Caco-2 (cell line): ENCODE data around the gene MBTPS1. TPM values are rescaled to one million over a fixed set of nuclear protein-coding genes. Genes with fewer than 3 reads are reported as not detected.

Source experiments
- BruUV-seq: library from RNA; stranded (reverse); fragments of 400-500 nt; replicated peaks from 2 replicates; lab custom pipeline; 2021; lab: Mats Ljungman, UMichigan
- CTCF ChIA-PET: fragments of 300-600 bp; sonication (Branson Sonifier 250); formaldehyde crosslinking; loops from one replicate; lab custom pipeline; 2022; ENCODE audit warnings: antibody characterized with exemption; lab: Charles Lee
- POLR2A ChIA-PET: fragments of 300-600 bp; sonication (Branson Sonifier 250); formaldehyde crosslinking; loops from one replicate; lab custom pipeline; 2022; ENCODE audit warnings: antibody characterized with exemption; lab: Charles Lee
- DNase-seq, 2 experiments: peaks; one replicate each; pipeline versions ENCODE4 v3.0.0 to v3.0.0-alpha.2; 2020 to 2022
- H3K27me3 ChIP-seq: replicated peaks from 2 replicates; pipeline ENCODE4 v1.6.0; 2011; ENCODE audit warnings: low read length; ENCODE audit not compliant: control insufficient read depth, insufficient read depth
- H3K36me3 ChIP-seq: 2 replicates; pipeline ENCODE4 v1.5.1; 2011; ENCODE audit warnings: low read length; ENCODE audit not compliant: control insufficient read depth, insufficient read depth
- H3K4me1 ChIP-seq: fragments of 250-450 bp; sonication (Bioruptor Pico); 2 replicates; pipeline ENCODE4 v1.5.1; 2020; ENCODE audit warnings: mild to moderate bottlenecking
- H3K4me3 ChIP-seq: 2 replicates; pipeline ENCODE4 v1.5.1; 2011; ENCODE audit warnings: low read depth, mild to moderate bottlenecking, control low read depth, low read length
- H3K9me3 ChIP-seq: fragments of 250-450 bp; sonication (Bioruptor Pico); 2 replicates; pipeline ENCODE4 v1.5.1; 2020; ENCODE audit warnings: mild to moderate bottlenecking, moderate library complexity
- H3K27ac Mint-ChIP-seq: one replicate; pipeline ENCODE4 v1.8.0; 2022; ENCODE audit warnings: mixed read lengths; ENCODE audit not compliant: unreplicated experiment
- H3K27me3 Mint-ChIP-seq: one replicate; pipeline ENCODE4 v1.8.0; 2022; ENCODE audit warnings: mixed read lengths; ENCODE audit not compliant: insufficient read depth, unreplicated experiment
- H3K36me3 Mint-ChIP-seq: one replicate; pipeline ENCODE4 v1.8.0; 2022; ENCODE audit warnings: mild to moderate bottlenecking, mixed read lengths; ENCODE audit not compliant: insufficient read depth, unreplicated experiment
- H3K4me1 Mint-ChIP-seq: one replicate; pipeline ENCODE4 v1.8.0; 2022; ENCODE audit warnings: low read depth, mixed read lengths; ENCODE audit not compliant: unreplicated experiment
- H3K4me3 Mint-ChIP-seq: one replicate; pipeline ENCODE4 v1.8.0; 2022; ENCODE audit warnings: mild to moderate bottlenecking, moderate library complexity, mixed read lengths; ENCODE audit not compliant: unreplicated experiment
- H3K9me3 Mint-ChIP-seq: one replicate; pipeline ENCODE4 v1.8.0; 2022; ENCODE audit warnings: mixed read lengths; ENCODE audit not compliant: unreplicated experiment
- intact Hi-C: fragments of 100-400 bp; cut with micrococcal nuclease; formaldehyde crosslinking; loops from one replicate; pipeline ENCODE4 v1.10.0; 2022; ENCODE audit not compliant: unreplicated experiment
- total RNA-seq: library from RNA; stranded (reverse); gene quantifications from 2 replicates; pipeline ENCODE4 v1.2.3, GENCODE V29; 2022
- TF ChIP-seq, protein P1 (sequence below), 2 experiments: fragments of 200-600 bp in 1 of 2; IDR thresholded peaks; 1 replicate in 1 of 2; 2 replicates in 1 of 2; pipeline versions ENCODE4 v1.5.1 to v1.8.0; 2011 to 2022; ENCODE audit warnings: antibody characterized with exemption in 1 of 2, control low read depth in 1 of 2, inconsistent platforms in 1 of 2, low read depth in 1 of 2, low read length in 1 of 2, mild to moderate bottlenecking in 1 of 2, moderate library complexity in 1 of 2; ENCODE audit not compliant: insufficient read depth in 1 of 2, severe bottlenecking in 1 of 2, unreplicated experiment in 1 of 2

MBTPS1 gene
- total RNA-seq, 1 experiment from 2014 or later, result 96.4 TPM

DNA sequence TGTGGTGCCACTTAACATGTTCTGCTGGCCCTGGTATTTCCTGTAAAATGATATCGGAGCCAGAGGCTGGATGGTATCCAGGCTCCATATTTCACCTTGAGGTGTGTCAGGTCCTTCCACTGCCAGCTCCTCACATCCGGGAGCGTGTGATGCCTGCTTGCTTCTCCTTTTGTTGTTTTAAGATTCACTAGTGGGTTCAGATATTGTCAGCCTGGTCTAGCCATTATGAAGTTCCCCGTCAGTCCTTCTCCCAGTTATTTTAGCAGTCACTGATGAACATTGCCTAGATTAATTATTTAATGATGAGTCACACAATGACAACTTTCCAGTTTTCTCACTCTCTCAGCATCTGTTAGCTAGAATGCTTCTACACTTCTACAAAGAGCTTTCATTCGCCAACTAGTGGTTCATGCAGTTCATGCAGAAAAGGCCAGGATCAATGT, 39.6 kb upstream of the MBTPS1 start:
- H3K4me1 ChIP-seq, result no peaks in the 10 kb centered on the region
- Mint-ChIP-seq H3K4me1 (no peaks in the 10 kb centered on the region), H3K9me3 (no peaks in the 10 kb centered on the region), H3K27me3 (peaks cover 22% of the 10 kb centered on the region), H3K4me3 (no peak overlapping the region), H3K36me3 (no peaks in the 10 kb centered on the region), H3K27ac (no peak overlapping the region)
- no peaks in the 10 kb centered on the region for H3K9me3 ChIP-seq
- H3K4me3 ChIP-seq, result no peak overlapping the region
- no peaks in the 10 kb centered on the region for H3K36me3 ChIP-seq
- TF ChIP-seq, protein P1, sequence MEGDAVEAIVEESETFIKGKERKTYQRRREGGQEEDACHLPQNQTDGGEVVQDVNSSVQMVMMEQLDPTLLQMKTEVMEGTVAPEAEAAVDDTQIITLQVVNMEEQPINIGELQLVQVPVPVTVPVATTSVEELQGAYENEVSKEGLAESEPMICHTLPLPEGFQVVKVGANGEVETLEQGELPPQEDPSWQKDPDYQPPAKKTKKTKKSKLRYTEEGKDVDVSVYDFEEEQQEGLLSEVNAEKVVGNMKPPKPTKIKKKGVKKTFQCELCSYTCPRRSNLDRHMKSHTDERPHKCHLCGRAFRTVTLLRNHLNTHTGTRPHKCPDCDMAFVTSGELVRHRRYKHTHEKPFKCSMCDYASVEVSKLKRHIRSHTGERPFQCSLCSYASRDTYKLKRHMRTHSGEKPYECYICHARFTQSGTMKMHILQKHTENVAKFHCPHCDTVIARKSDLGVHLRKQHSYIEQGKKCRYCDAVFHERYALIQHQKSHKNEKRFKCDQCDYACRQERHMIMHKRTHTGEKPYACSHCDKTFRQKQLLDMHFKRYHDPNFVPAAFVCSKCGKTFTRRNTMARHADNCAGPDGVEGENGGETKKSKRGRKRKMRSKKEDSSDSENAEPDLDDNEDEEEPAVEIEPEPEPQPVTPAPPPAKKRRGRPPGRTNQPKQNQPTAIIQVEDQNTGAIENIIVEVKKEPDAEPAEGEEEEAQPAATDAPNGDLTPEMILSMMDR (IDR thresholded peaks at IDR 0.05; ENCODE audit: insufficient read depth in 1 of 2, low read depth in 1 of 2, low read length in 1 of 2, severe bottlenecking in 1 of 2, unreplicated experiment in 1 of 2), result peak in 1 of 2 experiments; percentile 17
- no peak for DNase-seq
- no TSS peak for BruUV-seq
- POLR2A ChIA-PET, result interaction anchor here (0.7 to 1.1 kb wide), 2 partner anchors 11 to 497 kb away, joined by 3 to 8 read pairs; partner anchors contain the start of genes DNAAF1 and HSDL1
- no peaks in the 10 kb centered on the region for H3K27me3 ChIP-seq
- CTCF ChIA-PET, result interaction anchor here (0.7 to 1.7 kb wide), 6 partner anchors 13 to 194 kb away, joined by 3 to 14 read pairs (median 6); partner anchors contain the start of gene TAF1C
- intact Hi-C loops, result no loop called here

DNA sequence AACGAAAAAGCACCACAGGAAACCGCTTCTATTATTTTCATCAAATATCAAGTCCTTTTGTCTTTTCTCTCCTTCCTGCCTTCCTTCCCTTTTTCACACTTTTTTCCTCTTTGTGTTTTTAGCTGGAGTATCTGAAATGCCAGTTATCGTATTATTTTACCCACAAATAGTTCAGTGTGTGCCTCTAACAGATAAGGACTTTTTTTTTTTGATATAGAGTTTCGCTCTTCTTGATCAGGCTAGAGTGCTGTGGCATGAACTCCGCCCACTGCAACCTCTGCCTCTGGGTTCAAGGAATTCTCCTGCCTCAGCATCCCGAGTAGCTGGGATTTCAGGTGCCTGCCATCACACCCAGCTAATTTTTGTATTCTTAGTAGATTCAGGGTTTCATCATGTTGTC, 39.0 kb upstream of the MBTPS1 start:
- H3K27me3 Mint-ChIP-seq, result peaks cover 26% of the 10 kb centered on the region
- no peaks in the 10 kb centered on the region for H3K4me1 ChIP-seq
- H3K9me3 Mint-ChIP-seq, result no peaks in the 10 kb centered on the region
- H3K9me3 ChIP-seq, result no peaks in the 10 kb centered on the region
- no peaks in the 10 kb centered on the region for H3K36me3 ChIP-seq
- no peaks in the 10 kb centered on the region for H3K4me1 Mint-ChIP-seq
- no peak overlapping the region for H3K4me3 Mint-ChIP-seq
- DNase-seq, result no peak
- TF ChIP-seq, protein P1 (IDR thresholded peaks at IDR 0.05; ENCODE audit: insufficient read depth in 1 of 2, low read depth in 1 of 2, low read length in 1 of 2, severe bottlenecking in 1 of 2, unreplicated experiment in 1 of 2), result no peak
- H3K27me3 ChIP-seq, result no peaks in the 10 kb centered on the region
- no peaks in the 10 kb centered on the region for H3K36me3 Mint-ChIP-seq
- intact Hi-C loops, result no loop called here
- no TSS peak for BruUV-seq
- POLR2A ChIA-PET, result interaction anchor here (1.1 kb wide), 1 partner anchor 11 kb away, joined by 3 read pairs; the partner anchor contains the start of genes DNAAF1 and HSDL1
- H3K27ac Mint-ChIP-seq, result no peak overlapping the region
- H3K4me3 ChIP-seq, result no peak overlapping the region
- CTCF ChIA-PET, result interaction anchor here (1.4 to 1.7 kb wide), 2 partner anchors 23 to 31 kb away, joined by 6 to 14 read pairs; partner anchors contain the start of gene TAF1C

DNA sequence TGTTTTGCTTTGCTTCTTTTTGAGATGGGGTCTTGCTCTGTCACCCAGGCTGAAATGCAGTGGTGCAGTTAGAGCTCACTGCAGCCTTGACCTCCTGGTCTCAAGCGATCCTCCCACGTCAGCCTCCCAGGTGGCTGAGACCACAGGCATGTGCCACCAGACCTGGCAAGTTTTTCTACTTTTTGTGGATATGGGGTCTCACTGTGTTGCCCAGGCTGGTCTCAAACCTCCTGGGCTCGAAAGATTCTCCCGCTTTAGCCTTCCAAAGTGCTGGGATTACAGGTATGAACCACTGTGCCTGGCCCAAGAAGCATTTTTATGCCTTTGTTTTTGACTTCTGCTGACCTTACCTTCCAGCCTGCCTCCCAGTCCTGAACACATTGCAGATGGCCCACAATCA, 38.5 kb upstream of the MBTPS1 start:
- H3K4me1 Mint-ChIP-seq, result no peaks in the 10 kb centered on the region
- no peak overlapping the region for H3K27ac Mint-ChIP-seq
- CTCF ChIA-PET, result no interaction called here
- Histone ChIP-seq H3K9me3 (no peaks in the 10 kb centered on the region), H3K4me3 (no peak overlapping the region), H3K36me3 (no peaks in the 10 kb centered on the region), H3K27me3 (no peaks in the 10 kb centered on the region), H3K4me1 (no peaks in the 10 kb centered on the region)
- BruUV-seq, result no TSS peak
- POLR2A ChIA-PET, result no interaction called here
- no peaks in the 10 kb centered on the region for H3K36me3 Mint-ChIP-seq
- H3K27me3 Mint-ChIP-seq, result peaks cover 26% of the 10 kb centered on the region
- intact Hi-C loops, result no loop called here
- no peaks in the 10 kb centered on the region for H3K9me3 Mint-ChIP-seq
- TF ChIP-seq, protein P1 (IDR thresholded peaks at IDR 0.05; ENCODE audit: insufficient read depth in 1 of 2, low read depth in 1 of 2, low read length in 1 of 2, severe bottlenecking in 1 of 2, unreplicated experiment in 1 of 2), result no peak
- H3K4me3 Mint-ChIP-seq, result no peak overlapping the region
- DNase-seq, result no peak
